Measurements from ENCODE around the gene BSG. TPM values are rescaled to one million over a fixed set of nuclear protein-coding genes. Genes with fewer than 3 reads are reported as not detected.
"Not testable (repeated sequence)": the region's sequence is repeated elsewhere in the genome, so short reads cannot be mapped to it uniquely, and the experiment has no call there.

The BSG gene
- total RNA-seq, 1 donor: 94.2 TPM

- peaks cover 42% of the 10 kb centered on the region for H3K4me1 ChIP-seq (ENCODE audit: insufficient read depth, low read length)
- H3K9me3 ChIP-seq (ENCODE audit: low read depth, low read length): no peaks in the 10 kb centered on the region
- no peaks in the 10 kb centered on the region for H3K27me3 ChIP-seq (ENCODE audit: insufficient read depth, low read length)
- H3K4me3 ChIP-seq (ENCODE audit: low read length): no peak overlapping the region
These were observed 3.4 kb downstream of the BSG start for GRCh38 chr19:575527-576506.

DNA sequence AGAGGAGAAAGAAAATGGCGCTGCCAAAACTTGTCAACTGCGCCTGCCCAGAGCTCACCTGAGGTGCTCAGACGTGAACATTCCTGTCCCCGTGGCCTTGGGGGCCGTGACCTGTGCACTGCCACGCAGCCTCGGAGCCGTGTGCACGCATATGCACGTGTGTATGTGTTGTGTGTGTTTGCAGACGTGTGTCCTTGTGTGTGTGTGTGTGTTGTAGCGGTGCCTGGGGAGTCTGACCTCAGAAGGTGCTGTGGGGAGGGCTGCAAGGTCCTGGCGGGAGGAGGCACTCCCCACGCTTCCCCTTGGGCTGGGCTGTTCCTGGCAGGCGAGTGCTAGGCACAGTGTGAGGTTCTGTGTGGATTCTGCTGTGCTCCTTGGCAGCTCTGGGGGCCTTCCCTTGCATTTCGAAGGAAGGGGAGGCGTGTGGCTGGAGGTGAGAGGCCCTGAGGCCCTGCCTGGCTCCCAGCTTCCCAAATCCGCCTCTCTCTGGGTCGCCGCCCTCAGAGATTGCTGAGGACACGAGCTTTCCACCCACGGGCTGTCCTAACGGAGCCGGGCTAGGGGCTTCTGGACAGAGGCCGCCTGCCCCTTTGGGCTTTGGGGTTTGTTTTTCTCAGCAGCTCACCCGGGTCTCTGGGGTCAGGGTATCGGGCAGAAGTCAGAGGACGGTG is 4.5 kb downstream of the BSG start:
- no peaks in the 10 kb centered on the region for H3K9me3 ChIP-seq (ENCODE audit: low read depth, low read length)
- peaks cover 32% of the 10 kb centered on the region for H3K4me1 ChIP-seq (ENCODE audit: insufficient read depth, low read length)
- no peaks in the 10 kb centered on the region for H3K27me3 ChIP-seq (ENCODE audit: insufficient read depth, low read length)
- no peak overlapping the region for H3K4me3 ChIP-seq (ENCODE audit: low read length)

- H3K4me3 ChIP-seq (ENCODE audit: low read length): no peak overlapping the region
- H3K4me1 ChIP-seq (ENCODE audit: insufficient read depth, low read length): peaks cover 32% of the 10 kb centered on the region
- no peaks in the 10 kb centered on the region for H3K27me3 ChIP-seq (ENCODE audit: insufficient read depth, low read length)
- H3K9me3 ChIP-seq (ENCODE audit: low read depth, low read length): no peaks in the 10 kb centered on the region
These were observed 5.3 kb downstream of the BSG start for GRCh38 chr19:577439-578392.

- peaks cover 18% of the 10 kb centered on the region for H3K4me1 ChIP-seq (ENCODE audit: insufficient read depth, low read length)
- no peaks in the 10 kb centered on the region for H3K27me3 ChIP-seq (ENCODE audit: insufficient read depth, low read length)
- H3K9me3 ChIP-seq (ENCODE audit: low read depth, low read length): no peaks in the 10 kb centered on the region
- H3K4me3 ChIP-seq (ENCODE audit: low read length): no peak overlapping the region
These were observed 6.9 kb downstream of the BSG start for GRCh38 chr19:579111-579841.

DNA sequence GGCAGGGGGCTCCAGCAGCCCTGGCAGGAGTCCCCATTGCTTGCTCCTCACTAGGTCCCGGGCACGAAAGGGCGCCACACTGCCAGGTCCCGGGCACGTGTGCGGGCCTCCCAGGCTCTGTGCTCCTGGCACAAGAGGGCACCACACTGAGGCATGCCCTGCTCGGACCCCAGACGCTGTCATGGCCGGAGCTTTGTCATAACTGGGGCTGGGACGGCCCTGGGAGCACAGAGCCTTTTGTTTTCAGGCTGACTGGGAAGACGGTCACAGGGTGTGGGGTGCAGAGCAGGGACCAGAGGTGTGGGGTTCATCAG is 7.4 kb downstream of the BSG start:
- no peaks in the 10 kb centered on the region for H3K9me3 ChIP-seq (ENCODE audit: low read depth, low read length)
- H3K4me3 ChIP-seq (ENCODE audit: low read length): no peak overlapping the region
- no peaks in the 10 kb centered on the region for H3K27me3 ChIP-seq (ENCODE audit: insufficient read depth, low read length)
- H3K4me1 ChIP-seq (ENCODE audit: insufficient read depth, low read length): peaks cover 12% of the 10 kb centered on the region

GRCh38 chr19:580274-580835 is 8.0 kb downstream of the BSG start:
- H3K9me3 ChIP-seq (ENCODE audit: low read depth, low read length): no peaks in the 10 kb centered on the region
- peaks cover 7% of the 10 kb centered on the region for H3K4me1 ChIP-seq (ENCODE audit: insufficient read depth, low read length)

DNA sequence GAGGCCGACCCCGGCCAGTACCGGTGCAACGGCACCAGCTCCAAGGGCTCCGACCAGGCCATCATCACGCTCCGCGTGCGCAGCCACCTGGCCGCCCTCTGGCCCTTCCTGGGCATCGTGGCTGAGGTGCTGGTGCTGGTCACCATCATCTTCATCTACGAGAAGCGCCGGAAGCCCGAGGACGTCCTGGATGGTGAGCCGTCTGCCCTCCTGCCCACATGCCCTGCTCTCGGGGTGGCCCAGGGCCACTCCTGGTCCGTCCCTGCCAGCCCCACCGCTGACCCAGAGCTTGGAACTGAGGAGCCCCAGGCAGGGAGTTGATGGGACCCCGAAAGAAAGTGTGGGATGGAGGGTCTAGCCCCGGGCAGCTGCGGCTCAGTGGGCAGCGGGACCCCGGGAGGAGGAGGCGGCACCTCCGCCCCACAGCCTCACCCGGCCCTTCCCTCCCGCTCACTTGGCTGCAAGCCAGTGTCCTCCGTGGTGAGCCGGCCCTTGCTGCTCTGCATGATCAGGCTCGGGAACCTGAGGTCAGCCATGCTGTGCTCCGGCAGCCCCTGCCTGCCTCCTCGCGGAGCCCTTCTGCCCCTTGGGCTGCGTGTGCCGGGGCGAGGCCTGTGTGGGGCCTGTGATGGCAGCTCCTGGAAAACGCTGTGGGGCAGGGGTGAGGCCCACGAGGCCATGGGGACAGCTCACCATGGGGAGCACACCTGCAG is 9.2 kb downstream of the BSG start:
- Histone ChIP-seq H3K4me1 (ENCODE audit: insufficient read depth, low read length) (no peaks in the 10 kb centered on the region), H3K27me3 (ENCODE audit: insufficient read depth, low read length) (no peaks in the 10 kb centered on the region), H3K9me3 (ENCODE audit: low read depth, low read length) (no peaks in the 10 kb centered on the region), H3K4me3 (ENCODE audit: low read length) (no peak overlapping the region)

More at GRCh38 chr19:580274-580835, 8.0 kb downstream of the BSG start:
- no peaks in the 10 kb centered on the region for H3K27me3 ChIP-seq (ENCODE audit: insufficient read depth, low read length)
- no peak overlapping the region for H3K4me3 ChIP-seq (ENCODE audit: low read length)

DNA sequence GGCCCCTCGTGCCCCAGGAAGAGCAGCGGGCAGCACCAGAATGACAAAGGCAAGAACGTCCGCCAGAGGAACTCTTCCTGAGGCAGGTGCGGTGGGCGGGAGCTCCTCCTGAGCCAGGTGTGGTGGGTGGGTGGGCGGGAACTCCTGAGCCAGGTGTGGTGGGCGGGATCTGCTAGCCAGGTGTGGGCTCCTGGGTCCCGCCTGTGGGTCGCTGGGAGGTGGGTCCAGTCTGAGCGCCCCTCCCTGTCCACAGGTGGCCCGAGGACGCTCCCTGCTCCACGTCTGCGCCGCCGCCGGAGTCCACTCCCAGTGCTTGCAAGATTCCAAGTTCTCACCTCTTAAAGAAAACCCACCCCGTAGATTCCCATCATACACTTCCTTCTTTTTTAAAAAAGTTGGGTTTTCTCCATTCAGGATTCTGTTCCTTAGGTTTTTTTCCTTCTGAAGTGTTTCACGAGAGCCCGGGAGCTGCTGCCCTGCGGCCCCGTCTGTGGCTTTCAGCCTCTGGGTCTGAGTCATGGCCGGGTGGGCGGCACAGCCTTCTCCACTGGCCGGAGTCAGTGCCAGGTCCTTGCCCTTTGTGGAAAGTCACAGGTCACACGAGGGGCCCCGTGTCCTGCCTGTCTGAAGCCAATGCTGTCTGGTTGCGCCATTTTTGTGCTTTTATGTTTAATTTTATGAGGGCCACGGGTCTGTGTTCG is 10.3 kb downstream of the BSG start:
- Histone ChIP-seq H3K4me3 (ENCODE audit: low read length) (no peak overlapping the region), H3K27me3 (ENCODE audit: insufficient read depth, low read length) (no peaks in the 10 kb centered on the region), H3K9me3 (ENCODE audit: low read depth, low read length) (no peaks in the 10 kb centered on the region), H3K4me1 (ENCODE audit: insufficient read depth, low read length) (no peaks in the 10 kb centered on the region)

- peaks cover 5% of the 10 kb centered on the region for H3K27me3 ChIP-seq (ENCODE audit: insufficient read depth, low read length)
- H3K4me1 ChIP-seq (ENCODE audit: insufficient read depth, low read length): peaks cover 1% of the 10 kb centered on the region
- H3K9me3 ChIP-seq (ENCODE audit: low read depth, low read length): no peaks in the 10 kb centered on the region
- no peak overlapping the region for H3K4me3 ChIP-seq (ENCODE audit: low read length)
These were observed 11.0 kb downstream of the BSG start for GRCh38 chr19:583198-583967.

DNA sequence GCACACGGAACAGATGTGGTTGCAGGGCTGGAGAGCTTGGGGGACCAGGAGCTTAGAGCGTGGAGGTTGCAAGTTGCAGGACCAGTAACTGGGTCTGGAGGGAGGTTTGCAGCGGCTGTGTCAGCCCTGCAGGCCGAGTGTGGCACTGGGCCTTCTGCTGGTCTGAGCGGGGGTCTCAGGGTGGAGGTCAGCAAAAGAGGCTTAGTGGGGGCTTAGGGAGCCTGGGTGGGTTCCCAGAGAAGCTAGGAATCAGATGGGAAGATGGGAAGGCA is 11.5 kb downstream of the BSG start:
- Histone ChIP-seq H3K4me1 (ENCODE audit: insufficient read depth, low read length) (peaks cover 6% of the 10 kb centered on the region), H3K4me3 (ENCODE audit: low read length) (no peak overlapping the region), H3K9me3 (ENCODE audit: low read depth, low read length) (no peaks in the 10 kb centered on the region), H3K27me3 (ENCODE audit: insufficient read depth, low read length) (peaks cover 10% of the 10 kb centered on the region)

DNA sequence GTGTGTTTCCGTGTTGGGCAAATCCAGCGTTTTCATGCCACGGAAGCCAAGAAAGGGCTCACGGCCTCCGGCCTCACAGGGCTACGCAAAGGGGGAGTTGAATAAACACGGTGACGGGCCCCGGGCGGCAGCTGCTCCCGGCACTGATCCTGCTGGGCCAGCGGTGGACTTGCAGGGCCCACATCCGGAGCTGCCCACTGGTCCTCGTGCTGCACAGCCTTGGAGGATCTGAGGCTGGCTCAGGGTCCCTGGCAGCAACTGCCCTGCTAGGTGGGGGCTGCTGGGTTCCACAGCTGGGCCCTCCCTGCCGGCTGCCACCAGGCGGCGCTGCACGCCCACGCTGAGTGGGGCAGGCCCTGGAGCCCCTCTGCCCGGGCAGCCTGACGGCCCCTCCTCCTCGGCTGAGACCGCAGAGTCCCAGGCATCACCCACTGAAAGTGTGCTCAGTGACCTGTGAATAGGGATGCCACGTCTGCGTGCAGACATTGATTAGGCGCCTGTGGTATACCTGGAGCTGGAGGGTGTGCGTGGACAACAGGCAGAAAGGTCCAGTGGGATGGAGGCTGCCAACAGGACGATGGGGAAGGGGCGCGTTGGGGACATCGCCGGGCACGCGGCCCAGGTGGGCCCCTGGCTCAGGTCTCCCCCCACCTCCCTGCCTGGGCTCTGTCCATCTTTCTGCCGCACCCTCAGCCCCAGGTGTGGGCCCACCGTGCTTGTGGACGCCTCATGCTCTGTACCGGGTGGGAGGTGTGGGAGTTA is 12.0 kb downstream of the BSG start:
- Histone ChIP-seq H3K9me3 (ENCODE audit: low read depth, low read length) (no peaks in the 10 kb centered on the region), H3K4me1 (ENCODE audit: insufficient read depth, low read length) (peaks cover 10% of the 10 kb centered on the region), H3K4me3 (ENCODE audit: low read length) (no peak overlapping the region), H3K27me3 (ENCODE audit: insufficient read depth, low read length) (peaks cover 16% of the 10 kb centered on the region)

DNA sequence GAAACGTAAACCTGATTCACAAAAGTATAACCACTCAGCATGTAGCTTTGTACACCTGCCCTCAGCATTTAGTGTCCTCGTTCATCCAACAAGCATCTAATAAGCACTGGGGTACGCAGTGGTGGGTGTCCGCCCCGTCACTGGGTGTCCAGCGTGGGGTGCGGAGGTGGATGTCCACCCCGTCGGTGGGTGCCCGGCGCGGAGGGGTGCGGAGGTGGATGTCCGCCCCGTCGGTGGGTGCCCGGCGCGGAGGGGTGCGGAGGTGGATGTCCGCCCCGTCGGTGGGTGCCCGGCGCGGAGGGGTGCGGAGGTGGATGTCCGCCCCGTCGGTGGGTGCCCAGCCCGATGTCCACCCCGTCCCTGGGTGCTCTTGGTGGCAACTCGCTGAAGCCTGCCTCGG is 12.8 kb downstream of the BSG start:
- peaks cover 16% of the 10 kb centered on the region for H3K27me3 ChIP-seq (ENCODE audit: insufficient read depth, low read length)
- not testable (repeated sequence) for H3K4me3 ChIP-seq (ENCODE audit: low read length); H3K9me3 ChIP-seq (ENCODE audit: low read depth, low read length)

More for the DNA sequence above, 12.8 kb downstream of the BSG start:
- H3K4me1 ChIP-seq (ENCODE audit: insufficient read depth, low read length): peaks cover 11% of the 10 kb centered on the region
